ENCODE measurements around the gene MTMR6. TPM values are rescaled to one million over a fixed set of nuclear protein-coding genes. Genes with fewer than 3 reads are reported as not detected.

Gene MTMR6
- total RNA-seq, 2 experiments from 2014 or later, result 10.7 to 11.1 TPM

GRCh38 chr13:25280396-25280795 is 6.9 kb downstream of the MTMR6 start:
- no peak for ATAC-seq
- CTCF ChIA-PET, result no interaction called here
- Mint-ChIP-seq H3K4me3 (no peak overlapping the region), H3K4me1 (peaks cover 81% of the 10 kb centered on the region), H3K36me3 (ENCODE audit: low read depth) (peaks cover 17% of the 10 kb centered on the region), H3K27ac (peak overlapping the region; percentile 73), H3K27me3 (no peaks in the 10 kb centered on the region), H3K9me3 (ENCODE audit: low read depth) (no peaks in the 10 kb centered on the region)
- intact Hi-C loops (cut with DNase I, micrococcal nuclease), result loop anchor here (10.0 kb wide), 2 partner anchors 624 to 1006 kb away; no protein-coding TSS in a partner anchor
- POLR2A ChIA-PET, result no interaction called here
- DNase-seq, result no peak

GRCh38 chr13:25276748-25277147 is 10.5 kb downstream of the MTMR6 start:
- peaks cover 16% of the 10 kb centered on the region for H3K36me3 Mint-ChIP-seq (ENCODE audit: low read depth)
- ATAC-seq (peak; percentile 91), DNase-seq (peak; percentile 29)
- ChIA-PET POLR2A (interaction anchor here (0.6 kb wide), 1 partner anchor 10 kb away, joined by 3 read pairs; the partner anchor contains the start of gene MTMR6), CTCF (interaction anchor here (1.2 to 2.8 kb wide), 2 partner anchors 9 to 11 kb away, joined by 5 to 14 read pairs; no protein-coding TSS in a partner anchor)
- peaks cover 54% of the 10 kb centered on the region for H3K4me1 Mint-ChIP-seq
- H3K9me3 Mint-ChIP-seq (ENCODE audit: low read depth), result no peaks in the 10 kb centered on the region
- no peak overlapping the region for H3K27ac Mint-ChIP-seq
- H3K4me3 Mint-ChIP-seq, result no peak overlapping the region
- intact Hi-C loops (cut with DNase I, micrococcal nuclease), result loop anchor here in 1 of 2 experiments (1.0 kb wide), 1 partner anchor 11 kb away; the partner anchor contains the start of gene MTMR6
- H3K27me3 Mint-ChIP-seq, result no peaks in the 10 kb centered on the region

GRCh38 chr13:25268561-25268960 is 18.7 kb downstream of the MTMR6 start:
- CTCF ChIA-PET, result interaction anchor here (1.2 to 2.1 kb wide), 2 partner anchors 18 to 19 kb away, joined by 3 to 5 read pairs; partner anchors contain the start of gene MTMR6
- Mint-ChIP-seq H3K27ac (no peak overlapping the region), H3K27me3 (no peaks in the 10 kb centered on the region), H3K4me3 (no peak overlapping the region), H3K36me3 (ENCODE audit: low read depth) (peaks cover 34% of the 10 kb centered on the region), H3K9me3 (ENCODE audit: low read depth) (no peaks in the 10 kb centered on the region), H3K4me1 (no peaks in the 10 kb centered on the region)
- POLR2A ChIA-PET, result interaction anchor here (0.6 kb wide), 1 partner anchor 37 kb away, joined by 7 read pairs; no protein-coding TSS in a partner anchor
- DNase-seq (no peak), ATAC-seq (no peak)
- intact Hi-C loops (cut with DNase I, micrococcal nuclease), result loop anchor here in 1 of 2 experiments (2.0 kb wide), 1 partner anchor 106 kb away; no protein-coding TSS in a partner anchor

GRCh38 chr13:25267715-25268114 is 19.6 kb downstream of the MTMR6 start:
- Mint-ChIP-seq H3K36me3 (ENCODE audit: low read depth) (peaks cover 35% of the 10 kb centered on the region), H3K4me3 (no peak overlapping the region), H3K27ac (no peak overlapping the region), H3K27me3 (no peaks in the 10 kb centered on the region), H3K4me1 (no peaks in the 10 kb centered on the region), H3K9me3 (ENCODE audit: low read depth) (no peaks in the 10 kb centered on the region)
- ATAC-seq (peak; percentile 84), DNase-seq (no peak)
- CTCF ChIA-PET, result no interaction called here
- intact Hi-C loops (cut with DNase I, micrococcal nuclease), result loop anchor here in 1 of 2 experiments (1.0 to 2.0 kb wide), 2 partner anchors 20 to 107 kb away; partner anchors contain the start of gene MTMR6
- POLR2A ChIA-PET, result interaction anchor here (0.6 kb wide), 1 partner anchor 37 kb away, joined by 7 read pairs; no protein-coding TSS in a partner anchor

GRCh38 chr13:25266706-25267105 is 20.6 kb downstream of the MTMR6 start:
- H3K4me3 Mint-ChIP-seq, result no peak overlapping the region
- H3K9me3 Mint-ChIP-seq (ENCODE audit: low read depth), result no peaks in the 10 kb centered on the region
- POLR2A ChIA-PET, result no interaction called here
- H3K27me3 Mint-ChIP-seq, result no peaks in the 10 kb centered on the region
- no peak overlapping the region for H3K27ac Mint-ChIP-seq
- peaks cover 32% of the 10 kb centered on the region for H3K36me3 Mint-ChIP-seq (ENCODE audit: low read depth)
- CTCF ChIA-PET, result interaction anchor here (1.4 kb wide), 1 partner anchor 10 kb away, joined by 5 read pairs; no protein-coding TSS in a partner anchor
- intact Hi-C loops (cut with DNase I, micrococcal nuclease), result loop anchor here in 1 of 2 experiments (1.0 kb wide), 1 partner anchor 21 kb away; the partner anchor contains the start of gene MTMR6
- H3K4me1 Mint-ChIP-seq, result no peaks in the 10 kb centered on the region
- no peak for DNase-seq
- ATAC-seq, result no peak

GRCh38 chr13:25262261-25262660 is 25.0 kb downstream of the MTMR6 start:
- CTCF ChIA-PET, result no interaction called here

GRCh38 chr13:25253702-25254101 is 33.6 kb downstream of the MTMR6 start:
- H3K27me3 Mint-ChIP-seq, result no peaks in the 10 kb centered on the region
- DNase-seq (no peak), ATAC-seq (no peak)
- no peak overlapping the region for H3K27ac Mint-ChIP-seq
- intact Hi-C loops (cut with DNase I, micrococcal nuclease), result no loop called here
- no peak overlapping the region for H3K4me3 Mint-ChIP-seq
- peaks cover 31% of the 10 kb centered on the region for H3K36me3 Mint-ChIP-seq (ENCODE audit: low read depth)
- H3K9me3 Mint-ChIP-seq (ENCODE audit: low read depth), result no peaks in the 10 kb centered on the region
- no peaks in the 10 kb centered on the region for H3K4me1 Mint-ChIP-seq
- ChIA-PET POLR2A (no interaction called here), CTCF (no interaction called here)

More at GRCh38 chr13:25262261-25262660, 25.0 kb downstream of the MTMR6 start:
- H3K4me3 Mint-ChIP-seq, result no peak overlapping the region
- H3K36me3 Mint-ChIP-seq (ENCODE audit: low read depth), result peaks cover 34% of the 10 kb centered on the region
- no peaks in the 10 kb centered on the region for H3K27me3 Mint-ChIP-seq
- no peak for DNase-seq
- no peak for ATAC-seq
- POLR2A ChIA-PET, result no interaction called here
- intact Hi-C loops (cut with DNase I, micrococcal nuclease), result no loop called here
- H3K4me1 Mint-ChIP-seq, result no peaks in the 10 kb centered on the region
- no peak overlapping the region for H3K27ac Mint-ChIP-seq
- no peaks in the 10 kb centered on the region for H3K9me3 Mint-ChIP-seq (ENCODE audit: low read depth)

GRCh38 chr13:25252752-25253151 is 34.5 kb downstream of the MTMR6 start:
- ChIA-PET CTCF (no interaction called here), POLR2A (no interaction called here)
- peaks cover 31% of the 10 kb centered on the region for H3K36me3 Mint-ChIP-seq (ENCODE audit: low read depth)
- no peaks in the 10 kb centered on the region for H3K9me3 Mint-ChIP-seq (ENCODE audit: low read depth)
- intact Hi-C loops (cut with DNase I, micrococcal nuclease), result no loop called here
- DNase-seq, result no peak
- H3K27me3 Mint-ChIP-seq, result no peaks in the 10 kb centered on the region
- no peak for ATAC-seq
- no peak overlapping the region for H3K4me3 Mint-ChIP-seq
- H3K27ac Mint-ChIP-seq, result no peak overlapping the region
- no peaks in the 10 kb centered on the region for H3K4me1 Mint-ChIP-seq

GRCh38 chr13:25252225-25252624 is 35.1 kb downstream of the MTMR6 start:
- ChIA-PET POLR2A (no interaction called here), CTCF (no interaction called here)
- no peak overlapping the region for H3K4me3 Mint-ChIP-seq
- H3K4me1 Mint-ChIP-seq, result no peaks in the 10 kb centered on the region
- no peaks in the 10 kb centered on the region for H3K27me3 Mint-ChIP-seq
- H3K27ac Mint-ChIP-seq, result no peak overlapping the region
- DNase-seq, result no peak
- no peak for ATAC-seq
- peaks cover 27% of the 10 kb centered on the region for H3K36me3 Mint-ChIP-seq (ENCODE audit: low read depth)
- no peaks in the 10 kb centered on the region for H3K9me3 Mint-ChIP-seq (ENCODE audit: low read depth)
- intact Hi-C loops (cut with DNase I, micrococcal nuclease), result no loop called here

GRCh38 chr13:25249001-25249543 is 38.2 kb downstream of the MTMR6 start:
- ChIA-PET POLR2A (no interaction called here), CTCF (no interaction called here)
- H3K36me3 Mint-ChIP-seq (ENCODE audit: low read depth), result peaks cover 29% of the 10 kb centered on the region
- intact Hi-C loops (cut with DNase I, micrococcal nuclease), result no loop called here
- no peaks in the 10 kb centered on the region for H3K27me3 Mint-ChIP-seq
- DNase-seq, result no peak
- ATAC-seq, result no peak
- H3K27ac Mint-ChIP-seq, result no peak overlapping the region
- H3K4me3 Mint-ChIP-seq, result no peak overlapping the region
- no peaks in the 10 kb centered on the region for H3K4me1 Mint-ChIP-seq
- H3K9me3 Mint-ChIP-seq (ENCODE audit: low read depth), result no peaks in the 10 kb centered on the region

- DNase-seq, result no peak
- ChIA-PET POLR2A (no interaction called here), CTCF (interaction anchor here (1.0 kb wide), 1 partner anchor 38 kb away, joined by 4 read pairs; no protein-coding TSS in a partner anchor)
- Mint-ChIP-seq H3K9me3 (ENCODE audit: low read depth) (no peaks in the 10 kb centered on the region), H3K27ac (no peak overlapping the region), H3K4me1 (no peaks in the 10 kb centered on the region), H3K27me3 (no peaks in the 10 kb centered on the region), H3K36me3 (ENCODE audit: low read depth) (peaks cover 30% of the 10 kb centered on the region), H3K4me3 (no peak overlapping the region)
- intact Hi-C loops (cut with DNase I, micrococcal nuclease), result no loop called here
- no peak for ATAC-seq
Observed at GRCh38 chr13:25248071-25248470, 39.2 kb downstream of the MTMR6 start.

GRCh38 chr13:25247360-25247759 is 39.9 kb downstream of the MTMR6 start:
- Mint-ChIP-seq H3K27ac (no peak overlapping the region), H3K27me3 (no peaks in the 10 kb centered on the region), H3K4me1 (no peaks in the 10 kb centered on the region), H3K9me3 (ENCODE audit: low read depth) (no peaks in the 10 kb centered on the region), H3K36me3 (ENCODE audit: low read depth) (peaks cover 30% of the 10 kb centered on the region), H3K4me3 (no peak overlapping the region)
- DNase-seq (no peak), ATAC-seq (no peak)
- ChIA-PET CTCF (no interaction called here), POLR2A (no interaction called here)
- intact Hi-C loops (cut with DNase I, micrococcal nuclease), result no loop called here

Measured in activated CD4-positive, alpha-beta T cell treated with anti-CD3 and anti-CD28 coated beads for 36 hours (primary cell).